ENCODE results near the gene DAG1.

DAG1 gene

GRCh38 chr3:49434731-49435130, 35.3 kb upstream of the DAG1 start:
- no peak for DNase-seq (ENCODE audit: low read depth in 2 of 2)
- H3K4me3 ChIP-seq (replicated peaks in 1 of 2; ENCODE audit: low read depth in 2 of 2, low read length in 2 of 2), result no peak overlapping the region
- no peak for TF ChIP-seq CTCF (IDR thresholded peaks at IDR 0.05; ENCODE audit: low read depth, low read length)

DNA sequence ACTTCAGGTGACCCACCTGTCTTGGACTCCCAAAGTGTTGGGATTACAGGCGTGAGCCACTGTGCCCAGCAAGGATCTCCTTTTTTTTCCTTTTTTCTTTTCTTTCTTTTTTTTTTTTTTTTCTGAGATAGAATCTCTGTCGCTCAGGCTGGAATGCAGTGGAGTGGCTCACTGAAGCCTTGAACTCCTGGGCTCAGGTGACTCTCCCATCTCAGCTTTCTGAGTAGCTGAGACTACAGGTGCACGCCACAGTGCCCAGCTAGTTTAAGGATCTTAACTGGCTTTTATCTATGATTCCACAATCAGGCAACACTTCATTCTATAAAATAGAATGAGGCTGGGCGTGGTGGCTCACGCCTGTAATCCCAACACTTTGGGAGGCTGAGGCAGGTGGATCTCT, 24.7 kb upstream of the DAG1 start:
- TF ChIP-seq CTCF (IDR thresholded peaks at IDR 0.05; ENCODE audit: low read depth, low read length), result no peak
- H3K4me3 ChIP-seq (replicated peaks in 1 of 2; ENCODE audit: low read depth in 2 of 2, low read length in 2 of 2), result no peak overlapping the region

GRCh38 chr3:49453621-49454020, 16.4 kb upstream of the DAG1 start:
- no peak for TF ChIP-seq CTCF (IDR thresholded peaks at IDR 0.05; ENCODE audit: low read depth, low read length)
- DNase-seq (ENCODE audit: low read depth in 2 of 2), result no peak
- no peak overlapping the region for H3K4me3 ChIP-seq (replicated peaks in 1 of 2; ENCODE audit: low read depth in 2 of 2, low read length in 2 of 2)

More for the DNA sequence above, 24.7 kb upstream of the DAG1 start:
- no peak for DNase-seq (ENCODE audit: low read depth in 2 of 2)

DNA sequence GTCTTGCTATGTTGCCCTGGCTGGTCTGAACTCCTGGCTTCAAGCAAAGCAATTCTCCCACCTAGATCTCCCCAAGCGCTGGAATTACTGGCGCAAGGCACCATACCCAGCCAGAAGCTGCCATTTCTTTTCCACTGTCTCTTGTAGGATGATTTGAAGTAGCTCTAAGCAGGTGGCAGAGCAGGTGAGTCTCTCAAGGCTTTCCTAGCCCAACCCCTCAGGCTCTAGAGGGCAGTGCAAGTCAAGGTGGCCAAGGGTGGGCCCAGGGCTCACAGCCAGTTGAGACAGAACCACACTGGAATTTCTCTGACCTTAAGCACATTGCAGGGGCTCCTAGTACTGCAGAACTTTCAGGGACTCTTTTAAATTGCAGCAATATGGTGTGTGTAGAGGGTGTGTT, 15.6 kb upstream of the DAG1 start:
- no peak overlapping the region for H3K4me3 ChIP-seq (replicated peaks in 1 of 2; ENCODE audit: low read depth in 2 of 2, low read length in 2 of 2)
- DNase-seq (ENCODE audit: low read depth in 2 of 2), result peak in 1 of 2 donors; percentile 38
- TF ChIP-seq CTCF (IDR thresholded peaks at IDR 0.05; ENCODE audit: low read depth, low read length), result no peak

- no peak for DNase-seq (ENCODE audit: low read depth in 2 of 2)
- no peak for TF ChIP-seq CTCF (IDR thresholded peaks at IDR 0.05; ENCODE audit: low read depth, low read length)
- no peak overlapping the region for H3K4me3 ChIP-seq (replicated peaks in 1 of 2; ENCODE audit: low read depth in 2 of 2, low read length in 2 of 2)
These were observed 15.0 kb upstream of the DAG1 start for GRCh38 chr3:49454898-49455681.

DNA sequence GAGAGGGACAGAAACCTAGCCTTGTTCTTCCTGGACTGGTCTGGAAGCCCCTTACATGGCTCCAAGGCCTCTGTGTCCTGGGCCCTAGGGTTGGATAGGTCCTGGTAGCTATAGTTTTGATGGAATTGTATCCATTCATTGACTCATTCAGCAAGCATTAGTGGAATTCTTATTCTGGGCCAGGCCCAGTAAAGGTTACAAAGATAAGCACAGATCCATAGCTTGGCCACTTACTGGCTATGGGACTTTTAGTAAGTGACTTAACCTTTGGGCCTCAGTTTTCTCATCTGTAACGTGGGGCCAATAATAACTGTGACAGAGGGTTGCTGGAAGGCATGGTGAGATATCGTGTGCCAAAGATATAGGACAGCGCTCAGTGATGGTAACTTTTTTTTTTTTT, 13.6 kb upstream of the DAG1 start:
- H3K4me3 ChIP-seq (replicated peaks in 1 of 2; ENCODE audit: low read depth in 2 of 2, low read length in 2 of 2), result no peak overlapping the region
- no peak for TF ChIP-seq CTCF (IDR thresholded peaks at IDR 0.05; ENCODE audit: low read depth, low read length)
- peak; percentile 30 to 33 for DNase-seq (ENCODE audit: low read depth in 2 of 2)

Data from cardiac fibroblast (primary cell).